GM10266 (cell line): Measurements from ENCODE around the gene SSBP4.

ENCODE experiments used
- DNase-seq: peaks from one replicate; pipeline ENCODE4 v3.0.0; 2012; ENCODE audit errors: extremely low spot score
- TF ChIP-seq, protein P1 (sequence below): IDR thresholded peaks from 2 replicates; pipeline ENCODE4 v1.5.1; 2012; ENCODE audit warnings: mild to moderate bottlenecking, low read depth; ENCODE audit not compliant: control insufficient read depth, insufficient read depth; ENCODE audit errors: missing control alignments

SSBP4 gene

DNA sequence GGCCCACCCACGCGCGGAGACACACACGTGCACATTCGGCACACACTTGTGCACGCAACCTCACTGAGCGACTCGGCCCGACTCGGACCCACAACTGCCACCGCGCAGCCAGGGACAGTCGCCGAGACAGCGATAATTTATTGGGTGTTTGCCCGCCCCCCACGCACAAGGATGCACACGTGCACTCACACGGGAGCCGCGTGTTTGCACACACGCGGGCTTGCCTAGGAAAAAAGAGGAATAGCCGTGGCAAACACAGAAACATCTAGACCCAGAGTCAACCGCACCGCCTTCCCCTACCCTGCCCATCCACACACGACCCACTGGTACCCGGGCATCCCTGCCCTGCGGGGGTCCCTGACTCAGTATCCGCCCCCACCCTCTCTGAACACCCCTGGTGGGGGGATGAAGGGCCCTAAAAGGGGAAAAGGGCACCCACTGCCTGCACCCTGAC, 1.1 kb upstream of the SSBP4 start:
- DNase-seq, result no peak
- TF ChIP-seq, protein P1, sequence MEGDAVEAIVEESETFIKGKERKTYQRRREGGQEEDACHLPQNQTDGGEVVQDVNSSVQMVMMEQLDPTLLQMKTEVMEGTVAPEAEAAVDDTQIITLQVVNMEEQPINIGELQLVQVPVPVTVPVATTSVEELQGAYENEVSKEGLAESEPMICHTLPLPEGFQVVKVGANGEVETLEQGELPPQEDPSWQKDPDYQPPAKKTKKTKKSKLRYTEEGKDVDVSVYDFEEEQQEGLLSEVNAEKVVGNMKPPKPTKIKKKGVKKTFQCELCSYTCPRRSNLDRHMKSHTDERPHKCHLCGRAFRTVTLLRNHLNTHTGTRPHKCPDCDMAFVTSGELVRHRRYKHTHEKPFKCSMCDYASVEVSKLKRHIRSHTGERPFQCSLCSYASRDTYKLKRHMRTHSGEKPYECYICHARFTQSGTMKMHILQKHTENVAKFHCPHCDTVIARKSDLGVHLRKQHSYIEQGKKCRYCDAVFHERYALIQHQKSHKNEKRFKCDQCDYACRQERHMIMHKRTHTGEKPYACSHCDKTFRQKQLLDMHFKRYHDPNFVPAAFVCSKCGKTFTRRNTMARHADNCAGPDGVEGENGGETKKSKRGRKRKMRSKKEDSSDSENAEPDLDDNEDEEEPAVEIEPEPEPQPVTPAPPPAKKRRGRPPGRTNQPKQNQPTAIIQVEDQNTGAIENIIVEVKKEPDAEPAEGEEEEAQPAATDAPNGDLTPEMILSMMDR, result no peak

DNA sequence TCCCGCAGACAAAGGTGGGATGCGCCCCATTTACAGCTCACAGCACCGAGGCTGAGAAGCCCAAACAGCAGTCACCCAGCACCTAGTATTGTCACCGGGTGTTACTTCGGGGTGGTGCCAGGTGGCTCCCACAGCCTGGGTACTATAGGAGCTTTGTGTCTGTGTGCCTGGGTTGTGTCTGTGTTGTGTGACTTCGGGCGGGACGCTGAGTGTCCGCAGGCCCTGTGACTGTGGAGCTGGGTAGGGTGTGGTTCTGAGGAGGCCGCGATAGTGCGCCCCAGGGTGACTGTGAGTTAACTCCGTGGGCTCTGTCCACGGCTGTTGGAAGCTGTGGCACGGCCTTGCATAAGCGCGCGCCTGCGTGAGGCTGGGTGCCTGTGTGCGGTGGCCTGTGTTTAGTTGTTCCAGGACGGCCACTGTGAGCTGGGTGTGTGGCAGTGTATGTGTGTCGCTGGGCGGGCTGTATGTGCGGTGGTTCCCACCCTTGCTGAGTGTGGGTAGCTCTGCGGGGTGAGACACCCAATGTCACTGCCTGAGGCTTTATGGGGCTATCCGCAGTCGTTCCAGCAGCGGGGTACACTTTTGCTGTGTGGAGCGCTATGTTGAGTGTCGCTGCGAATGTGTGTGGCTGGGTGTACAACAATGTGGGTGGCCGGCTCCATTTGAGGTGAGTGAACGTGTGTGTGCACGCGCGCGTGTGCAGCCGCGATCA, 559 bp upstream of the SSBP4 start:
- no peak for DNase-seq
- TF ChIP-seq, protein P1, result no peak

DNA sequence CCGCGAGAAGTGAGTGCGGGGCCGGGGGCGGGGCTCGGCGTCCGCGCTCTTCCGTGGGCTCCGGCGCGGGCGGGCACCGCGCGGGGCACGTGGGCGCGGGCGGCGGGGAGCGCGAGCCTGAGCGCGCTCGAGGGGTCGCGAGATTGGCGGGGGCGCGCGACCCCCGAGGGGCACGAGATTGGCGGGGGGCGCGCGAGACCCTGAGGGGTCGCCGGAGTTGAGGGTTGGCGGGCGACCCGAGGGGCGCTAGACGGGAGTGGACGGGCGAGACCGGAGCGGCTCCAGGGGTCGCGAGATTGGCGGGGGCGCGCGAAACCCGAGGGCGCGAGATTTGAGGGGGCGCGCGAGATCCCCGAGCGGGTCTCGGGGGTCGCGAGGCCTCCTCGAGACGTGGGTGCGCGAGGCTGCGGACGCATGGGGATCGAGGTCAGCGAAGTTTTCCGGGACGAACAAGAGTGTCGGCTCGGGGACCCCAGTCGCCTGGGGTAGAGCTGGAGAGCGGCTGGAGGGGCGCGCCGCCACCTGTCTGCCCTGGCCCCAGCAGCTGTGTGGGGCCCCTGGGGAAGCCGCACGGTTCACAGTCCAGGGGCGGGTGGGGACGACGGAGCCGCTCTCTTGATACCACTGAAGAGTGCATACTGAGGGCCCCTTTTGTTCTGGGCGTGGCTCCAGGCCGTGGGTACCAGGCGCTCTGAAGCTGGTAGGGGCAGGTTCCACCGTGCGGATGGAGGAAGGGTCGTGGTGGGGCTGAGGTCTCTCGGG, 682 bp downstream of the SSBP4 start:
- no peak for DNase-seq
- TF ChIP-seq, protein P1, result no peak

DNA sequence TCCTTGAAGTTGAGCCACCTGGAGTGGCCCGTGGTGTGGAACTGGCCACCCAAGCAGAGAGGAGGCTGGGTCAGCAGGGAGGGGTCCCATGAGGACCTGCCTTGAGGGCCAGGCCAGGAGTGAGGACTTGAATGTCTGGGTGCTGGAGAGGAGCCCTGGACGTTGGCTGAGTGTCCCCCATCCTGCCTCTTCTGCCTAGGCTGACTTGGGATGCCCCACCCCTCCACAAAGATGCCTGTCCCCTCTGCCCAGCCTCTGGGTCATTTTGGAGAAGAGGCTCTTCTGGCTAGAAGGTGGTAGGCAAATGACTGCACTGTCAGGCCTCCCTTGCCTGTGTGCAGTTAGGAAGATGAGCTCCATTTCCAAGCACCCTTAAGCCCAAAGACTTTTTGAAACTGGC, 1.7 kb downstream of the SSBP4 start:
- no peak for DNase-seq
- TF ChIP-seq, protein P1, result no peak

DNA sequence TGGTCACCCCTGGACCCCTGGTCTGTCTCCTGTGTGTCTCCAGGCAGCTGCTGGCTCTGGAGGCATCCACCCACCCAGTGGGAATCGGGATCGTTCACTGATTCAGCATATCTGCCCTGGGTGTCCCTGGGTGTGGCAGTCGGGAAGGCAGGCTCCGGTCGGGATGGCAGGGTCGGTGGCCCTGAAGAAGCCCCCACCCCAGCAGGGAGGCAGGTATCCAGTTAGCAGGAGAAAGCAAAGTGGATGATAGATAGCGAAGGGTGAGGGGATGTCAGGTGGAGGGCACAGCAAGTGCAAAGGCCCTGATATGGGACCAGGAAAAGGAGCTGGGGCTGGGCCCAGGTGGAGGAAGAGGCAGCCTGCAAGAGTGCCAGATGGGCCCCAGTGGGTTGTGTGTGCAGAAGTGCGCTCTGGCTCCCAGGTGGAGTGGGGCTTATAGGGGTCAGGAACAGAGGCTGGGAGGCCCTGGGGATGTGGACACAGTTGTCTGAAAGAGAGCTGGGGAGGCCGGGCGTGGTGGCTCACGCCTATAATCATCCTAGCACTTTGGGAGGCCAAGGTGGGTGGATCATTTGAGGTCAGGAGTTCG, 2.3 kb downstream of the SSBP4 start:
- TF ChIP-seq, protein P1, result no peak
- DNase-seq, result no peak

DNA sequence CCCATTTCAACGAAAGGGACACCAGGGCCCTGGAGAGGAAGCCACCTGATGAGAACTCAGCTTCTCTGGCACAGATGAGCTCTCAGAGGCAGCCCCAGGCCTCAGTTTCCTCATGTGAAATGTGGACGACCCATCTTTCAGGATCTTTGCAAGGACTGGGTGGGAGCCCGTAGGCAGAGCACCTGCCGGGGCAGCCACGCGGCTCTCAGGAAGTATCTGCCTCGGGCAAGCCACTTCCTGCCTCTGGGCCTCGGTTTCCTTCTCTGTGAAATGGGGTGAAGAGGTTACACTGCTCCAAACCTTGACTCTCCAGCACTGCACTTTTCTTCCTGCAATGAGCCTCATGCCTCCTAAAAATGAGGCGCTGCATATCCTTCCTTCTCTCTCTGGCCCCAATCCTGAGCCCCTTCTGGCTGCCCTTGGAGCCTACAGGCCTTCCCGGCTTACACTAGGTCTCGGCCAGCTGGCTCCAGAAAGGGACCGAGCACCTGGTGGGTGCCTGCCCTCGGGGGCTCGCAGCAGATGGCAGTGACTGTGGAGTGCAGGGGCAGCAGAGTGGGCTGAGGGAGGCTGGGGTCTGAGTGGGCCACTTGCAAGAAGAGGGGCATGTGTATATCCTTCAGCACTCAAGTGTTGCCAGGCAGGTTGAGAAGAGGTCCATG, 3.5 kb downstream of the SSBP4 start:
- TF ChIP-seq, protein P1, result no peak
- no peak for DNase-seq
